Measurements from ENCODE around the gene SRP14.

- TF ChIP-seq CTCF (IDR thresholded peaks at IDR 0.05) (no peak), POLR2AphosphoS5 (IDR thresholded peaks at IDR 0.05; ENCODE audit: low read depth, low read length) (no peak), REST (IDR thresholded peaks at IDR 0.05; ENCODE audit: insufficient read depth in 1 of 2, low read depth in 2 of 2, low read length in 1 of 2) (no peak), TCF7L2 (IDR thresholded peaks at IDR 0.05; ENCODE audit: low read depth, low read length) (no peak)
These were observed 8.6 kb upstream of the SRP14 start for GRCh38 chr15:40047415-40048210.

All from Panc1 (cell line).